ENCODE measurements around the gene ZNF646. TPM values are rescaled to one million over a fixed set of nuclear protein-coding genes. Genes with fewer than 3 reads are reported as not detected.

Gene ZNF646
- total and polyA plus RNA-seq, 2 of the 13 experiments (the other 11 are each of a cell fraction or from before 2014, with no cell fraction given) = 3.4 to 10.9 TPM

DNA sequence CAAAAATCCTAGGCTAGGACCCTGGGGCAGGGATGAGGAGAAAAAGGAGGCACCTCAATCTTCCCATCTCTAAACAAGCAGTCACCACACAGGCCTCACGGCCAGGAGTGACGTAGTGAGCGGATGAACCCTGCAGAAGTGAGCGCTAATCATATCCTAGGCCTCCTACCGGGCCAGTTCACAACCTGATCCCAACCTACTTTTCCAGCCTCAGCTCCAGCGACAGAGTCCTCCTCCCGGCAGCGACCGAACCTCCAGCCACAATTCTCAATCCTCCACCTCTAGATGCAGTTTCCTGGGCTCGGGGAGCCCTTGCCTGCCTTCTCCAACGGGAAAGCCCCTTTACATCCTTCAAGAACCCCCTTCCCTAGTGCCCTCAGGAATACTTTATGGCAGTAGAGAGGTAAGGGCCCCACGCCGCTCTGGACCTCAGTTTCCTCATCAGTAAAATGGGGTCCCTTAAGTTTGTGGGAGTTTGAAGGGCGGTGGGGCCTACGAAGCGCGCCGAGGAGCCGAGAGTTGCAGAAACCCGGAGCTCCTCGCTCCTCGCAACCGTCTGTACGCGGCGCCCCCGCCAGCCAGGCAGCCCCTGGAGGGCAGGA is 1.6 kb upstream of the ZNF646 start (continued):
- TF ChIP-seq, protein P1, sequence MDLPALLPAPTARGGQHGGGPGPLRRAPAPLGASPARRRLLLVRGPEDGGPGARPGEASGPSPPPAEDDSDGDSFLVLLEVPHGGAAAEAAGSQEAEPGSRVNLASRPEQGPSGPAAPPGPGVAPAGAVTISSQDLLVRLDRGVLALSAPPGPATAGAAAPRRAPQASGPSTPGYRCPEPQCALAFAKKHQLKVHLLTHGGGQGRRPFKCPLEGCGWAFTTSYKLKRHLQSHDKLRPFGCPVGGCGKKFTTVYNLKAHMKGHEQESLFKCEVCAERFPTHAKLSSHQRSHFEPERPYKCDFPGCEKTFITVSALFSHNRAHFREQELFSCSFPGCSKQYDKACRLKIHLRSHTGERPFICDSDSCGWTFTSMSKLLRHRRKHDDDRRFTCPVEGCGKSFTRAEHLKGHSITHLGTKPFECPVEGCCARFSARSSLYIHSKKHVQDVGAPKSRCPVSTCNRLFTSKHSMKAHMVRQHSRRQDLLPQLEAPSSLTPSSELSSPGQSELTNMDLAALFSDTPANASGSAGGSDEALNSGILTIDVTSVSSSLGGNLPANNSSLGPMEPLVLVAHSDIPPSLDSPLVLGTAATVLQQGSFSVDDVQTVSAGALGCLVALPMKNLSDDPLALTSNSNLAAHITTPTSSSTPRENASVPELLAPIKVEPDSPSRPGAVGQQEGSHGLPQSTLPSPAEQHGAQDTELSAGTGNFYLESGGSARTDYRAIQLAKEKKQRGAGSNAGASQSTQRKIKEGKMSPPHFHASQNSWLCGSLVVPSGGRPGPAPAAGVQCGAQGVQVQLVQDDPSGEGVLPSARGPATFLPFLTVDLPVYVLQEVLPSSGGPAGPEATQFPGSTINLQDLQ (CRISPR knock-in tag; IDR thresholded peaks at IDR 0.05) = peak; percentile 75; the same call in 1 of the 2 replicates
- TF ChIP-seq ZNF224 (CRISPR knock-in tag; IDR thresholded peaks at IDR 0.05) (no peak), MXI1 (IDR thresholded peaks at IDR 0.05; ENCODE audit: borderline replicate concordance, low read depth, low read length) (no peak), ZNF329 (CRISPR knock-in tag; IDR thresholded peaks at IDR 0.05; ENCODE audit: low read depth) (no peak), MATR3 (CRISPR knock-in tag; IDR thresholded peaks at IDR 0.05) (no peak), MAFF (IDR thresholded peaks at IDR 0.05; ENCODE audit: low read depth, low read length) (no peak), ZNF546 (CRISPR knock-in tag; conservative IDR thresholded peaks at IDR 0.05) (0 out of 2 replicates have a peak, but pooled peaks have one; percentile 45), ARHGAP35 (CRISPR knock-in tag; IDR thresholded peaks at IDR 0.05; ENCODE audit: borderline replicate concordance) (peak; percentile 83; the same call in 1 of the 2 replicates), ISX (CRISPR knock-in tag; conservative IDR thresholded peaks at IDR 0.05) (no peak), TARDBP (CRISPR knock-in tag; IDR thresholded peaks at IDR 0.05) (peak; percentile 0; the same call in 1 of the 2 replicates), NAIF1 (CRISPR knock-in tag; IDR thresholded peaks at IDR 0.05; ENCODE audit: borderline replicate concordance) (no peak), ZZZ3 (CRISPR knock-in tag; IDR thresholded peaks at IDR 0.05; ENCODE audit: borderline replicate concordance) (no peak), KMT2B (CRISPR knock-in tag; IDR thresholded peaks at IDR 0.05) (no peak), ZNF766 (CRISPR knock-in tag; IDR thresholded peaks at IDR 0.05; ENCODE audit: borderline replicate concordance) (no peak), KAT8 (CRISPR knock-in tag; IDR thresholded peaks at IDR 0.05) (0 out of 2 replicates have a peak, but pooled peaks have one; percentile 18), HOXA7 (CRISPR knock-in tag; IDR thresholded peaks at IDR 0.05) (no peak), ZNF644 (CRISPR knock-in tag; IDR thresholded peaks at IDR 0.05; ENCODE audit: low read depth) (no peak), PCBP2 (optimal IDR thresholded peaks at IDR 0.05; ENCODE audit: low read depth, low read length, poor library complexity, severe bottlenecking) (no peak), ZNF441 (CRISPR knock-in tag; IDR thresholded peaks at IDR 0.05; ENCODE audit: borderline replicate concordance) (no peak), SIN3A (IDR thresholded peaks at IDR 0.05; ENCODE audit: borderline replicate concordance, low read depth, low read length) (no peak), MBD4 (IDR thresholded peaks at IDR 0.05; ENCODE audit: borderline replicate concordance, low read length) (no peak), ZNF260 (CRISPR knock-in tag; IDR thresholded peaks at IDR 0.05; ENCODE audit: borderline replicate concordance, low read depth) (no peak), ZNF709 (CRISPR knock-in tag; IDR thresholded peaks at IDR 0.05) (peak; percentile 54; the same call in 1 of the 2 replicates)
- TF ChIP-seq, protein P2, sequence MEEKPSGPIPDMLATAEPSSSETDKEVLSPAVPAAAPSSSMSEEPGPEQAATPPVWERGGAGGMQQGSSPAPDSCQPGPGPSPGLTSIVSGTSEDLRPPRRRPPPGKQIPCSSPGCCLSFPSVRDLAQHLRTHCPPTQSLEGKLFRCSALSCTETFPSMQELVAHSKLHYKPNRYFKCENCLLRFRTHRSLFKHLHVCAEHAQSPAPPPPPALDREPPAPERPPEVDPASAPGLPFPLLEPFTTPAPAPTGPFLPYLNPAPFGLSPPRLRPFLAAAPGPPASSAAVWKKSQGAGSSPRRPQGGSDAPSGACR (CRISPR knock-in tag; IDR thresholded peaks at IDR 0.05) = no peak
- TF ChIP-seq, protein P3, sequence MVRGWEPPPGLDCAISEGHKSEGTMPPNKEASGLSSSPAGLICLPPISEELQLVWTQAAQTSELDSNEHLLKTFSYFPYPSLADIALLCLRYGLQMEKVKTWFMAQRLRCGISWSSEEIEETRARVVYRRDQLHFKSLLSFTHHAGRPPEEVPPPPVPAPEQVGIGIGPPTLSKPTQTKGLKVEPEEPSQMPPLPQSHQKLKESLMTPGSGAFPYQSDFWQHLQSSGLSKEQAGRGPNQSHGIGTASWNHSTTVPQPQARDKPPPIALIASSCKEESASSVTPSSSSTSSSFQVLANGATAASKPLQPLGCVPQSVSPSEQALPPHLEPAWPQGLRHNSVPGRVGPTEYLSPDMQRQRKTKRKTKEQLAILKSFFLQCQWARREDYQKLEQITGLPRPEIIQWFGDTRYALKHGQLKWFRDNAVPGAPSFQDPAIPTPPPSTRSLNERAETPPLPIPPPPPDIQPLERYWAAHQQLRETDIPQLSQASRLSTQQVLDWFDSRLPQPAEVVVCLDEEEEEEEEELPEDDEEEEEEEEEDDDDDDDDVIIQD (CRISPR knock-in tag; IDR thresholded peaks at IDR 0.05; ENCODE audit: low read depth) = no peak
- TF ChIP-seq, protein P4, sequence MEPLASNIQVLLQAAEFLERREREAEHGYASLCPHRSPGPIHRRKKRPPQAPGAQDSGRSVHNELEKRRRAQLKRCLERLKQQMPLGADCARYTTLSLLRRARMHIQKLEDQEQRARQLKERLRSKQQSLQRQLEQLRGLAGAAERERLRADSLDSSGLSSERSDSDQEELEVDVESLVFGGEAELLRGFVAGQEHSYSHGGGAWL (CRISPR knock-in tag; IDR thresholded peaks at IDR 0.05) = no peak
